Mesangial cell (primary cell): Measurements from ENCODE around the gene SF3A2. TPM values are rescaled to one million over a fixed set of nuclear protein-coding genes. Genes with fewer than 3 reads are reported as not detected.

ENCODE experiments used
- total RNA-seq: library from RNA; depleted of rRNA; stranded (reverse); fragments of >200 nt; gene quantifications from 2 replicates; pipeline ENCODE4 v1.2.3, GENCODE V29; 2015

SF3A2 gene, protein sequence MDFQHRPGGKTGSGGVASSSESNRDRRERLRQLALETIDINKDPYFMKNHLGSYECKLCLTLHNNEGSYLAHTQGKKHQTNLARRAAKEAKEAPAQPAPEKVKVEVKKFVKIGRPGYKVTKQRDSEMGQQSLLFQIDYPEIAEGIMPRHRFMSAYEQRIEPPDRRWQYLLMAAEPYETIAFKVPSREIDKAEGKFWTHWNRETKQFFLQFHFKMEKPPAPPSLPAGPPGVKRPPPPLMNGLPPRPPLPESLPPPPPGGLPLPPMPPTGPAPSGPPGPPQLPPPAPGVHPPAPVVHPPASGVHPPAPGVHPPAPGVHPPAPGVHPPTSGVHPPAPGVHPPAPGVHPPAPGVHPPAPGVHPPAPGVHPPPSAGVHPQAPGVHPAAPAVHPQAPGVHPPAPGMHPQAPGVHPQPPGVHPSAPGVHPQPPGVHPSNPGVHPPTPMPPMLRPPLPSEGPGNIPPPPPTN
- 83.1 and 84.6 TPM in 2 replicates for total RNA-seq

DNA sequence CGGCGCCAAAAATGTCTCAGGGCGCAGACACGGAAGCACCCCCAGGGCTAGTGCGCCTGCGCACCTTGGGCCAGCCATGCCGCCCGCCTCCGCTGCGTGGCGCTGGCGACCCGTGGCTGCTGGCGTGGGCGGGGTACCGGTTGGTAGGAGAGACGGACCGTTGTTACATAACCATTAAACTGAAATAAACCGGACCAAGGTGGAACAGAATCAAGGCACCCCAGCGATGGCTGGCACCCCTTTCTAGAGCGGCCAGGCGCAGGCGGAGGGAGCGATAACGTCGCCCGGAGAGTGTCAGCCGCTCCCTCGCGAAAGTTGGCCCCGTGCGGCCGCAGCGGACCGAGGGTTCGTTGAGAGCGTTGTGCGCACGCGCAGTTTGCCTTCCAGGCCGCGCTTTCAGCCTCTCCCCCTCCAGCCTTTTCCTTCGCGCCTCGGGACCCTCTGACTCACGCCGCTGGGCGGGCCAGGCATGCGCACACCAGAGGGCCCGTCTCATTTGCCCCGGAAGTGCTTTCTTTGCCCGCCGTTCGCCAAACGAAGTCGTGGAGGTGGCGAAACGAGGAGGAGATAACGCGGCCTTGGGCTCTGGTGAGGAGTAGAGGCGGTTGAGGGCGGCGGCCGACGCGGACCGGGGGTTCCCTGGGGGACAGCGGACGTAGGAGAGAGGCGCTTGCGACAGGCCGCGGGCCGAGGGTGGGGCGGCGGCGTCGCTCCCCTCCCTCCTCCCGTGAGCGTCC is at the start of gene SF3A2, which contains the start of gene PLEKHJ1:
Gene SF3A2, plus strand, starts transcription at position 511 of the 737 bp plus-strand sequence. CDS start 6,595 bp downstream, outside the sequence.
Gene PLEKHJ1, minus strand, starts transcription at position 16 of the 737 bp plus-strand sequence. CDS start 81 bp downstream, outside the sequence.

DNA sequence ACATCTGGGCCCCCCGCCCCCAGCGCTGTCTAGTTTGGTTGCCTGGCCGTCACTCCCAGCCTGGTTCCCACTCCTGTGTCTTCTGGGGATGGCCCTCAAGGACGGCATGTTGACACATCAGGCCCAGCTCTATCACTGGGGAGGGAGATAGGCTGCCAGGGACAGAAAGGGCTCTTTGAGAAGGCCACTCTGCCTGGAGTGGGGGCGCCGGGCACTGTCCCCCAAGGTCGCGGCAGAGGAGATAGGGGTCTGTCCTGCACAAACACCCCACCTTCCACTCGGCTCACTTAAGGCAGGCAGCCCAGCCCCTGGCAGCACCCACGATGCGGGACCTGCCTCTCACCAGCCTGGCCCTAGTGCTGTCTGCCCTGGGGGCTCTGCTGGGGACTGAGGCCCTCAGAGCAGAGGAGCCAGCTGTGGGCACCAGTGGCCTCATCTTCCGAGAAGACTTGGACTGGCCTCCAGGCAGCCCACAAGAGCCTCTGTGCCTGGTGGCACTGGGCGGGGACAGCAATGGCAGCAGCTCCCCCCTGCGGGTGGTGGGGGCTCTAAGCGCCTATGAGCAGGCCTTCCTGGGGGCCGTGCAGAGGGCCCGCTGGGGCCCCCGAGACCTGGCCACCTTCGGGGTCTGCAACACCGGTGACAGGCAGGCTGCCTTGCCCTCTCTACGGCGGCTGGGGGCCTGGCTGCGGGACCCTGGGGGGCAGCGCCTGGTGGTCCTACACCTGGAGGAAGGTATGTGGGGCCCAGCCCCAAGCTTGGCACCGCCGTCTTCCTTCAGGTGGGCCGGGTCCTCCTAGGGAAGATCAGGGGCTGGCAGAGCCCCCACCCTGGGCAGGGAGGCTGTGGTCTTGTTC is 12.6 kb downstream of the SF3A2 start, which contains the start of gene AMH:
Gene AMH, plus strand, starts transcription at position 314 of the 857 bp plus-strand sequence. Its CDS starts 10 bp downstream, at position 324.

DNA sequence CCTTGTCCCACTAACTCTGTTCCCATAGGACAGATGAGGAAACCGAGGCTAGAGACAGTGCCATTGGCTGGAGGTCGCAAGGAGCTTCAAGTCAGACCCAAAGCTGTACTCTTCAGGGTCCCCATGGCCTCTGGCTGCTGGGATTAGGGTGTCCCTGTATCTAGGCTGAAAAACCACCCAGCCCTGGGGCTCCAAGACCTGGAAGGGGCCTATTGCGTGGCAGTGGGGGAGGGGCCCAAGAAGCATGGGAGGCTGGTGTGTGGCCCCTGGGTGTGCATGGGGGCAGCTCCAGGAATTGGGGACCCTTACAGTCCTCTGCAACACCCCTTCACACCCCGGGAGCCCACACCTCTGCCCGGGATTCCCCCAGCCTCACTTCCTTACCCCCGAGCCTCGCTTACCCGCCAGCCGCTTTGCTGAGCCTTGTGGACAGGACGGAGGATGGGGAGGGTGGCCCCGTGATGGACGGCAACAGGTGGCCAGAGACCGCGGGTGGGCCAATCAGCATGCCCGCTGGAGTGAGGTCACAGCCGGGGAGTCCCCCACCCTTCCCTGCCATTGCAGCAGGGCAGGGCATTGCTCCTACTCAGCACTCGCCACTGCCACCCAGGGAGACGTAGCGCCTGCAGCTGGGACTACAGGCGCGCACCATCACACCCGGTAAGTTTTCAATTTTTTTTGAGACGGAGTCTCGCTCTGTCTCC is 19.5 kb downstream of the SF3A2 start, which contains the start of gene JSRP1:
Gene JSRP1, minus strand, starts transcription at position 436 of the 704 bp plus-strand sequence. CDS start 1,103 bp downstream, outside the sequence.

DNA sequence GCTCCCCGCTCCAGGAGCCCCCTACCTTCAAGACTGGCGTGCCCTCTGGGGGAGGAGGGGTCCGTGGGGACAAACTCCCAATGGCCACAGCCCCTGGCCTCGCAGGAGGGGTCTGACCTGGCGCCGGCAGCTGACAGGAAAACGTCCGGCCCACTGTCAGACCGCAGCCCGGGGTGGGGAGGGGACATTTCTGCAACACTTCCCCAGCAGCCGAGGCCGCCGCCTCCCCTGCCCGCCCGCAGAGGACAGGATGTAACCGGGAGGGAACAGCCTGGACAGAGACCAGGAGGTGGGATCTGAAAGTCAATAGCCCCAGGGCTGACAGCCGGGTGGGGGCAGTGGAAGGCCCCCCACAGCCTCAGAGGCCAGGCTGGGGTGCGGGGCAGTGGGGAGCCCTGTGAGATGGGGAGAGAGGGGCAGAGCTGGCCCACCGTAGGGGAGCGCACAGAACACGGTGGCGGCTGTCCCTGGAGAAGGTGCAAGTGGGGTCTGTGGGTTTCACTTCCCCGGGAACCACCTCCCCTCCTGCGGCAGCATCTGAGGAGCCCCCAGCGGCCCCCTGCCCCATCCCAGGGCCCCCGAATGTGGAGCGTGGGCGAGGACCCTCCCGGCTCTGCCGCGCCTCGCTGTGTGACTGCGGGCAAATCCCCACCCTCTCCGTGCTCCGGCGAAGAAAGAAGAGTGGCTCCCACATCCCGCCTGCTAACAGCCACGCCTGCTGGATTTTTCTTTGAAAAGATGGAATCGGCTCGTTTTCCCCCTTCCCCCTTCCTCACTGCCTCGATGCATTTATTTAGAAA is 45.6 kb downstream of the SF3A2 start, which contains the start of gene PEAK3:
Gene PEAK3, minus strand, starts transcription at position 114 of the 800 bp plus-strand sequence. CDS start 1,244 bp downstream, outside the sequence.

Other genes with a start within 250 kb of the SF3A2 start
- gene BTBD2, start 221.1 kb upstream of the SF3A2 start, total RNA-seq, result 75.8 and 189 TPM in 2 replicates
- gene MKNK2, start 185.6 kb upstream of the SF3A2 start, total RNA-seq, result 93.0 and 188 TPM in 2 replicates
- 48.3 and 50.0 TPM in 2 replicates for gene MOB3A, start 140.5 kb upstream of the SF3A2 start, total RNA-seq
- 2.1 and 4.1 TPM in 2 replicates for gene IZUMO4, start 139.9 kb upstream of the SF3A2 start, total RNA-seq
- gene AP3D1, start 85.3 kb upstream of the SF3A2 start, total RNA-seq, result 120 and 148 TPM in 2 replicates
- 19.1 and 23.3 TPM in 2 replicates for gene DOT1L, start 72.9 kb upstream of the SF3A2 start, total RNA-seq
- gene PLEKHJ1, start 495 bp upstream of the SF3A2 start, total RNA-seq, result 94.7 and 152 TPM in 2 replicates
- 0.16 and 1.8 TPM in 2 replicates for gene AMH, start 12.5 kb downstream of the SF3A2 start, total RNA-seq
- gene JSRP1, start 19.6 kb downstream of the SF3A2 start, total RNA-seq, result 0.13 and 0.16 TPM in 2 replicates
- gene PEAK3, start 45.4 kb downstream of the SF3A2 start, total RNA-seq, result not detected in 2 replicates
- gene LINGO3, start 71.3 kb downstream of the SF3A2 start, total RNA-seq, result not detected in 2 replicates
- gene LSM7, start 91.8 kb downstream of the SF3A2 start, total RNA-seq, result 189 and 329 TPM in 2 replicates
- gene SPPL2B, start 91.9 kb downstream of the SF3A2 start, total RNA-seq, result 30.1 and 64.8 TPM in 2 replicates
- gene TMPRSS9, start 123.4 kb downstream of the SF3A2 start, total RNA-seq, result not detected in 2 replicates
- gene TIMM13, start 190.8 kb downstream of the SF3A2 start, total RNA-seq, result 75.7 and 95.5 TPM in 2 replicates
- gene LMNB2, start 220.1 kb downstream of the SF3A2 start, total RNA-seq, result 51.6 and 184 TPM in 2 replicates
- 61.1 and 83.2 TPM in 2 replicates for gene GADD45B, start 239.3 kb downstream of the SF3A2 start, total RNA-seq